Nephron (organoid): Measurements from ENCODE around the gene TECPR2.

Experiments
- H3K27ac Mint-ChIP-seq, 3 experiments: 2 replicates each; pipeline ENCODE4 v1.8.0; 2020; ENCODE audit warnings: mixed read lengths in 3 of 3, mild to moderate bottlenecking in 2 of 3, moderate library complexity in 1 of 3
- H3K27me3 Mint-ChIP-seq: 2 replicates; pipeline ENCODE4 v1.8.0; 2021; ENCODE audit warnings: low read depth, mild to moderate bottlenecking, moderate library complexity, mixed read lengths
- H3K36me3 Mint-ChIP-seq: 2 replicates; pipeline ENCODE4 v1.8.0; 2020; ENCODE audit warnings: low read depth, mixed read lengths
- H3K4me1 Mint-ChIP-seq: 2 replicates; pipeline ENCODE4 v1.8.0; 2020; ENCODE audit warnings: mixed read lengths
- H3K4me3 Mint-ChIP-seq, 3 experiments: 2 replicates each; pipeline ENCODE4 v1.8.0; 2020; ENCODE audit warnings: mild to moderate bottlenecking in 3 of 3, mixed read lengths in 3 of 3, moderate library complexity in 2 of 3
- H3K9me3 Mint-ChIP-seq: 2 replicates; pipeline ENCODE4 v1.8.0; 2020; ENCODE audit warnings: mixed read lengths
- CTCF ChIP-seq, 3 experiments: fragments of 200-600 bp; sonication (generic); IDR thresholded peaks; one replicate each; pipeline ENCODE4 v1.5.0; 2021; ENCODE audit warnings: antibody characterized with exemption in 3 of 3; ENCODE audit not compliant: unreplicated experiment in 3 of 3

The TECPR2 gene

DNA sequence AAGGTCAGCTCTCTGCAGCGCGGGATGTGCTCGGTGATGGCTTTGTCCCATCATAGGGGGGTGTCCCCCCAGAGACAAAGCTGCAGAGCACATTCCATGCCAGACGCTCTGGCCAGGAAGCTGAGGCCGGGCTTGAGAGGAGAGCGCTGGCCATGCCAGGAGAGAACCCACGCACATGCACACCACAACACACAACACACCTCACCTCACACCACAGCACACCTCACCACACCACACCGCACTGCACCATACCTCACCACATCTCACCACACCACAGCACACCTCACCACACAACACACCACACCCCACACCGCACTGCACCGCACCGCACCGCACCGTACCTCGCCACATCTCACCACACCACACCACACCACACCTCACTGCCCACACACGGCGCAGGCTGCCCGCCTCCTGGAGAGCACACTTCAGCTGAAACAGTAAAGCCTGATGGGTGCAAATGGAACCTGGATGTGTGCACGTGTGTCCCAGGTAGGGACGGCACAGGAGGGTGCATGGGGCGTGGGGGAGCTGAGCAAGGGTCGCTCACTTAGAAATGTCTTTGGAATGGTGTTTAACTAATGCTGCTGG, 136.0 kb downstream of the TECPR2 start:
- H3K27me3 Mint-ChIP-seq = no peaks in the 10 kb centered on the region

GRCh38 chr14:102499401-102500157, 136.8 kb downstream of the TECPR2 start:
- no peak for TF ChIP-seq CTCF (IDR thresholded peaks at IDR 0.05; ENCODE audit: unreplicated experiment in 3 of 3)
- H3K4me3 Mint-ChIP-seq = no peak overlapping the region
- no peaks in the 10 kb centered on the region for H3K27me3 Mint-ChIP-seq
- H3K36me3 Mint-ChIP-seq = peaks cover 8% of the 10 kb centered on the region
- H3K27ac Mint-ChIP-seq = no peak overlapping the region
- no peaks in the 10 kb centered on the region for H3K4me1 Mint-ChIP-seq
- H3K9me3 Mint-ChIP-seq = no peaks in the 10 kb centered on the region

More for the DNA sequence above, 136.0 kb downstream of the TECPR2 start:
- no peak for TF ChIP-seq CTCF (IDR thresholded peaks at IDR 0.05; ENCODE audit: unreplicated experiment in 3 of 3)
- H3K4me3 Mint-ChIP-seq = no peak overlapping the region
- H3K36me3 Mint-ChIP-seq = peaks cover 8% of the 10 kb centered on the region
- no peaks in the 10 kb centered on the region for H3K4me1 Mint-ChIP-seq
- H3K27ac Mint-ChIP-seq = no peak overlapping the region
- no peaks in the 10 kb centered on the region for H3K9me3 Mint-ChIP-seq

DNA sequence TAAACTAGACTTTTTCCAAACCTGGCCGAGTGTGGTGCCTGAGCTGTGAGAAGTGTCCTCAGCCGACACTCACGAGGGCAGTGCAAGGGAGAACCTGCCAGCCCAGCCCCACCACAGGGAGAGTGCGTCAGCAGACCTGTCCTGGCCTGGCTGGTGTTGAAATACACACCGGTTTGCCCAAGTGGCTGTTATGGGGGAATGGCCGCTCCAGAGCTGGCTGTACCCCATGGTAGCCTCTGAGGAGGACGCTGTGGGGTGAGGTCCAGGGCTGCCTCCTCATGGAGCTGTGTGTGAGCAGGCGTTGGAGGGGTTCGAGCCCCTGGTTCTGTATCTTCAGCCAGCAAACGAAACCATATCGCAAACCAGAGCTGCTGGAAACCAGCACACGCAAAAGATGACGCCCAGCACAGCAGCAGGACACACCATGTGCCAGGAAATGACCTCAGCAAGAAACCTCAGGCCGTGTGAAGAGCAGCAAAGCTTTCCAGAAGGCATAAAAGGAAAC, 137.5 kb downstream of the TECPR2 start:
- Mint-ChIP-seq H3K27me3 (no peaks in the 10 kb centered on the region), H3K27ac (no peak overlapping the region), H3K4me3 (no peak overlapping the region), H3K9me3 (no peaks in the 10 kb centered on the region), H3K36me3 (peaks cover 8% of the 10 kb centered on the region), H3K4me1 (no peaks in the 10 kb centered on the region)
- TF ChIP-seq CTCF (IDR thresholded peaks at IDR 0.05; ENCODE audit: unreplicated experiment in 3 of 3) = no peak

- H3K4me3 Mint-ChIP-seq = no peak overlapping the region
- H3K27ac Mint-ChIP-seq = no peak overlapping the region
- no peaks in the 10 kb centered on the region for H3K9me3 Mint-ChIP-seq
- no peaks in the 10 kb centered on the region for H3K4me1 Mint-ChIP-seq
- H3K27me3 Mint-ChIP-seq = no peaks in the 10 kb centered on the region
- no peak for TF ChIP-seq CTCF (IDR thresholded peaks at IDR 0.05; ENCODE audit: unreplicated experiment in 3 of 3)
- H3K36me3 Mint-ChIP-seq = peaks cover 8% of the 10 kb centered on the region
Observed at GRCh38 chr14:102500713-102501112, 138.0 kb downstream of the TECPR2 start.

DNA sequence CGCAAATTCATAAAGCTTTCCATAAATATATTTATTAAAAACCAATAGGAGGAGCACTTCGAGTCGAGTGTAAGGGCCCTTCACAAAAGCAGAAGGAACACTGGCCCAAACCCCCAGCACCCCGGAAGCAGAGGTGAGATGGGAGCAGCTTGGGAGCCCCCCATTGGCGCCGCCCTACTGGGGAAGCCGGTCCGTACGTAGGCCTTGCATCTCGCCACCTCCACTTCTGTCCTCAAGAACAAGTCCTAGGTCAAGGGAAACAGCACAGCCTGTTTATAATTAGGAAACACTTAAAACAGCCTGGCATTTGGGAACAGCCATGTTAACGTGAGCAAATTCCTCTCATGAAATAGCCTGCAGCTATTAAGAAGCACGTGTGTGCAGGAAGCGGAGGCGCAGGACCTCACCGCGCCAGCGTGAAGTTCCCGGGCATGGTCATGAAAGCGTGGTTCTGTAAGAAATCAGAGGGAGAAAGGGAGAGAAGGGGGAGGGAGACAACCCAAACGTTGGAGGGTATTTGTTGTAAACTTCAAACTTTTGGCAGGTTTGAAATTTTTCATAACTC, 139.1 kb downstream of the TECPR2 start:
- Mint-ChIP-seq H3K4me3 (no peak overlapping the region), H3K27ac (no peak overlapping the region), H3K9me3 (no peaks in the 10 kb centered on the region), H3K36me3 (peaks cover 8% of the 10 kb centered on the region), H3K4me1 (no peaks in the 10 kb centered on the region), H3K27me3 (no peaks in the 10 kb centered on the region)
- TF ChIP-seq CTCF (IDR thresholded peaks at IDR 0.05; ENCODE audit: unreplicated experiment in 3 of 3) = no peak
